NOMO-1 treated with dmso at 0.1 percent for 144 hours (cell line): ENCODE measurements around the gene DEPDC1B.
"Not testable (repeated sequence)": the region's sequence is repeated elsewhere in the genome, so short reads cannot be mapped to it uniquely, and the experiment has no call there.

Experiments
- DNase-seq: peaks from one replicate; lab custom pipeline; 2025; ENCODE audit not compliant: unreplicated experiment; lab: John Stamatoyannopoulos, UW

Gene DEPDC1B

GRCh38 chr5:60700416-60700757 lies 421 bp upstream of the DEPDC1B start:
- no peak for DNase-seq

GRCh38 chr5:60699288-60699608 lies 718 bp downstream of the DEPDC1B start:
- no peak for DNase-seq

GRCh38 chr5:60698336-60698735 lies 1.6 kb downstream of the DEPDC1B start:
- DNase-seq = no peak

GRCh38 chr5:60690326-60690725 lies 9.6 kb downstream of the DEPDC1B start:
- no peak for DNase-seq

- DNase-seq = no peak
These were observed 11.0 kb downstream of the DEPDC1B start for GRCh38 chr5:60688980-60689379.

- DNase-seq = no peak
These were observed 11.8 kb downstream of the DEPDC1B start for GRCh38 chr5:60687927-60688720.

- no peak for DNase-seq
These were observed 13.8 kb downstream of the DEPDC1B start for GRCh38 chr5:60686157-60686556.

- DNase-seq = no peak
These were observed 14.3 kb downstream of the DEPDC1B start for GRCh38 chr5:60685700-60686099.

- DNase-seq = no peak
These were observed 14.9 kb downstream of the DEPDC1B start for GRCh38 chr5:60685028-60685427.

GRCh38 chr5:60682007-60682406 lies 18.0 kb downstream of the DEPDC1B start:
- not testable (repeated sequence) for DNase-seq

- no peak for DNase-seq
These were observed 20.1 kb downstream of the DEPDC1B start for GRCh38 chr5:60679816-60680215.

GRCh38 chr5:60677850-60678664 lies 21.9 kb downstream of the DEPDC1B start:
- DNase-seq = no peak

GRCh38 chr5:60675286-60675685 lies 24.7 kb downstream of the DEPDC1B start:
- DNase-seq = no peak

- no peak for DNase-seq
These were observed 25.5 kb downstream of the DEPDC1B start for GRCh38 chr5:60674251-60675069.

GRCh38 chr5:60673334-60673733 lies 26.6 kb downstream of the DEPDC1B start:
- DNase-seq = no peak

GRCh38 chr5:60672693-60673264 lies 27.2 kb downstream of the DEPDC1B start:
- no peak for DNase-seq

- DNase-seq = no peak
These were observed 27.9 kb downstream of the DEPDC1B start for GRCh38 chr5:60671899-60672692.

GRCh38 chr5:60670749-60671148 lies 29.2 kb downstream of the DEPDC1B start:
- DNase-seq = no peak

GRCh38 chr5:60668686-60669304 lies 31.2 kb downstream of the DEPDC1B start:
- no peak for DNase-seq
